ENCODE results near the gene CFAP210.

Gene CFAP210

GRCh38 chr2:169713331-169713730 lies 19.1 kb upstream of the CFAP210 start (continued):
- no peak for TF ChIP-seq ATF2 (tag by site-specific recombination; IDR thresholded peaks at IDR 0.05; ENCODE audit: low read depth)

- peaks cover 0 to 13% of the 10 kb centered on the region in 2 experiments; a peak in 1 of 3 replicates for H3K36me3 ChIP-seq (ENCODE audit: control insufficient read depth in 2 of 2, insufficient read depth in 1 of 2, low read length in 2 of 2)
- H3K4me3 ChIP-seq (ENCODE audit: low read depth, low read length) = no peak overlapping the region
- POLR2A ChIA-PET = interaction anchor here (1.3 kb wide), 1 partner anchor 9 kb away, joined by 3 read pairs; no protein-coding TSS in a partner anchor
- no peaks in the 10 kb centered on the region for H3K9me3 ChIP-seq (ENCODE audit: control insufficient read depth, insufficient read depth, low read depth, low read length)
- no peak overlapping the region for H3K27ac ChIP-seq (ENCODE audit: extremely low read depth, low read depth, low read length)
- H3K4me1 ChIP-seq (ENCODE audit: control insufficient read depth, insufficient read depth, low read length) = peaks cover 11% of the 10 kb centered on the region
- CTCF ChIA-PET = no interaction called here
- TF ChIP-seq KLF10 (tag by site-specific recombination; IDR thresholded peaks at IDR 0.05) (no peak), ZNF19 (tag by site-specific recombination; IDR thresholded peaks at IDR 0.05; ENCODE audit: low read depth) (no peak), ZNF792 (tag by site-specific recombination; IDR thresholded peaks at IDR 0.05) (no peak), ZBTB17 (tag by site-specific recombination; IDR thresholded peaks at IDR 0.05) (no peak), ZNF324 (tag by site-specific recombination; IDR thresholded peaks at IDR 0.05) (no peak), REST (tag by site-specific recombination; IDR thresholded peaks at IDR 0.05) (no peak), ZBTB48 (tag by site-specific recombination; IDR thresholded peaks at IDR 0.05) (no peak), YY2 (tag by site-specific recombination; IDR thresholded peaks at IDR 0.05) (no peak), ZNF121 (tag by site-specific recombination; IDR thresholded peaks at IDR 0.05) (no peak), KLF16 (tag by site-specific recombination; IDR thresholded peaks at IDR 0.05) (no peak)
- TF ChIP-seq, protein P1, sequence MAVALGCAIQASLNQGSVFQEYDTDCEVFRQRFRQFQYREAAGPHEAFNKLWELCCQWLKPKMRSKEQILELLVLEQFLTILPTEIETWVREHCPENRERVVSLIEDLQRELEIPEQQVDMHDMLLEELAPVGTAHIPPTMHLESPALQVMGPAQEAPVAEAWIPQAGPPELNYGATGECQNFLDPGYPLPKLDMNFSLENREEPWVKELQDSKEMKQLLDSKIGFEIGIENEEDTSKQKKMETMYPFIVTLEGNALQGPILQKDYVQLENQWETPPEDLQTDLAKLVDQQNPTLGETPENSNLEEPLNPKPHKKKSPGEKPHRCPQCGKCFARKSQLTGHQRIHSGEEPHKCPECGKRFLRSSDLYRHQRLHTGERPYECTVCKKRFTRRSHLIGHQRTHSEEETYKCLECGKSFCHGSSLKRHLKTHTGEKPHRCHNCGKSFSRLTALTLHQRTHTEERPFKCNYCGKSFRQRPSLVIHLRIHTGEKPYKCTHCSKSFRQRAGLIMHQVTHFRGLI (tag by site-specific recombination; IDR thresholded peaks at IDR 0.05) = no peak
These were observed 18.6 kb upstream of the CFAP210 start for GRCh38 chr2:169712791-169713227.

DNA sequence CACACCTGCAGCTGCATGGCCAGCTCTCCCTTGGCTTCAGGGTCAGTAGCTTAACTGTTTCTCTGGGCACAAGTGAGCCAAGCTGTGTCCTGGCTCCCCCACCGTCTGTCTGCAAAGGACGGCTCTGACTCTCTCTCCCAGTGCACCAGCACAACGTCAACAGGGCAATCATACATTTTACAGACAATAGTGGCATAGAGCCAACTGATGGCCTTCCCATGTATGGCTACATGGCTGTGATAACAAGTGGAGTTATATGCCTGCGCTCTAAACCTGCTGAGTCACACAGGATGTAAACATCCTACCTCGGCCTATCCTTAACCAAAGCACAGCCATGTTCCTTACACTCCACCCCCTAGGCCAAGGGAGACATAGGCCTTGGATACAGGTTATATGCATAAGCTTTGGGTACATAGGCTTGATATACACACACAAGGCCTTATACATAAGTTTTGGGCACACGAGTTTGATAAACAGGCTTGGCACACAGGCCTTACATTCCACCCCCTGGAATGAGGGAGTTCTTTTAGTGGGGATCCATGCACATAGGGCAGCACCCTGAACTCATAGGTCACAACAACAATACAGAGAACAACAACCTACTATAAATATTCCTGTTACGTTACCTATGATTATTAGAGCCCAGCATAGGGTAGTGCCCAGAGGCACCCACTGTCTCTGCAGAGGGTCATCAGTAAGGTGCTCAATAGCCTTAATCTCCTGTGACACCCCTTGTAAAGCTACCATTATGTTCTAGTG lies 17.7 kb upstream of the CFAP210 start:
- H3K4me1 ChIP-seq (ENCODE audit: control insufficient read depth, insufficient read depth, low read length) = peaks cover 8% of the 10 kb centered on the region
- no peak overlapping the region for H3K27ac ChIP-seq (ENCODE audit: extremely low read depth, low read depth, low read length)
- CTCF ChIA-PET = no interaction called here
- no peaks in the 10 kb centered on the region for H3K9me3 ChIP-seq (ENCODE audit: control insufficient read depth, insufficient read depth, low read depth, low read length)
- H3K36me3 ChIP-seq (ENCODE audit: control insufficient read depth in 2 of 2, insufficient read depth in 1 of 2, low read length in 2 of 2) = peaks cover 0 to 13% of the 10 kb centered on the region in 2 experiments; a peak in 1 of 3 replicates
- POLR2A ChIA-PET = interaction anchor here (1.3 kb wide), 1 partner anchor 8 kb away, joined by 3 read pairs; no protein-coding TSS in a partner anchor
- no peak overlapping the region for H3K4me3 ChIP-seq (ENCODE audit: low read depth, low read length)
- TF ChIP-seq, protein P2, sequence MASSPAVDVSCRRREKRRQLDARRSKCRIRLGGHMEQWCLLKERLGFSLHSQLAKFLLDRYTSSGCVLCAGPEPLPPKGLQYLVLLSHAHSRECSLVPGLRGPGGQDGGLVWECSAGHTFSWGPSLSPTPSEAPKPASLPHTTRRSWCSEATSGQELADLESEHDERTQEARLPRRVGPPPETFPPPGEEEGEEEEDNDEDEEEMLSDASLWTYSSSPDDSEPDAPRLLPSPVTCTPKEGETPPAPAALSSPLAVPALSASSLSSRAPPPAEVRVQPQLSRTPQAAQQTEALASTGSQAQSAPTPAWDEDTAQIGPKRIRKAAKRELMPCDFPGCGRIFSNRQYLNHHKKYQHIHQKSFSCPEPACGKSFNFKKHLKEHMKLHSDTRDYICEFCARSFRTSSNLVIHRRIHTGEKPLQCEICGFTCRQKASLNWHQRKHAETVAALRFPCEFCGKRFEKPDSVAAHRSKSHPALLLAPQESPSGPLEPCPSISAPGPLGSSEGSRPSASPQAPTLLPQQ (tag by site-specific recombination; IDR thresholded peaks at IDR 0.05) = no peak
- no peak for TF ChIP-seq ZNF112 (tag by site-specific recombination; IDR thresholded peaks at IDR 0.05)
- no peak for TF ChIP-seq ZNF600 (tag by site-specific recombination; IDR thresholded peaks at IDR 0.05)

All from HEK293 (cell line).